Measurements from ENCODE around the gene TP53INP2.
A peak's percentile ranks its signal among the peaks of the same experiment; 100 is the strongest.
"Not testable (repeated sequence)": the region's sequence is repeated elsewhere in the genome, so short reads cannot be mapped to it uniquely, and the experiment has no call there.

TP53INP2 gene

GRCh38 chr20:34704177-34705007, at the start of gene TP53INP2:
TSS of gene TP53INP2 (plus strand) at chr20:34704344. CDS start at chr20:34708740, 4,396 bp downstream.
- DNase-seq, result peak; percentile 78

GRCh38 chr20:34658654-34659053, 45.5 kb upstream of the TP53INP2 start:
- DNase-seq, result not testable (repeated sequence)

GRCh38 chr20:34661811-34662210, 42.3 kb upstream of the TP53INP2 start:
- not testable (repeated sequence) for DNase-seq

GRCh38 chr20:34663213-34663943, 40.8 kb upstream of the TP53INP2 start:
- no peak for DNase-seq

GRCh38 chr20:34664751-34665150, 39.4 kb upstream of the TP53INP2 start:
- not testable (repeated sequence) for DNase-seq

GRCh38 chr20:34669094-34669493, 35.0 kb upstream of the TP53INP2 start:
- DNase-seq, result no peak

GRCh38 chr20:34673412-34673811, 30.7 kb upstream of the TP53INP2 start:
- no peak for DNase-seq

- no peak for DNase-seq
Observed at GRCh38 chr20:34675561-34675960, 28.6 kb upstream of the TP53INP2 start.

- no peak for DNase-seq
Observed at GRCh38 chr20:34675993-34676641, 28.0 kb upstream of the TP53INP2 start.

GRCh38 chr20:34676642-34677373, 27.3 kb upstream of the TP53INP2 start, which contains the start of gene PIGU:
TSS of gene PIGU (minus strand) at chr20:34677092. CDS start at chr20:34677085, 7 bp downstream.
- peak; percentile 97 for DNase-seq

GRCh38 chr20:34680586-34681175, 23.5 kb upstream of the TP53INP2 start:
- DNase-seq, result no peak

- DNase-seq, result no peak
Observed at GRCh38 chr20:34683667-34684066, 20.5 kb upstream of the TP53INP2 start.

GRCh38 chr20:34689486-34689885, 14.7 kb upstream of the TP53INP2 start:
- no peak for DNase-seq

- DNase-seq, result no peak
Observed at GRCh38 chr20:34691838-34692237, 12.3 kb upstream of the TP53INP2 start.

- DNase-seq, result no peak
Observed at GRCh38 chr20:34693414-34693813, 10.7 kb upstream of the TP53INP2 start.

GRCh38 chr20:34701405-34702085, 2.6 kb upstream of the TP53INP2 start:
- no peak for DNase-seq

GRCh38 chr20:34703061-34703423, 1.1 kb upstream of the TP53INP2 start:
- DNase-seq, result no peak

- DNase-seq, result no peak
Observed at GRCh38 chr20:34703424-34704176, 544 bp upstream of the TP53INP2 start.

GRCh38 chr20:34705008-34705396, 858 bp downstream of the TP53INP2 start:
- no peak for DNase-seq

GRCh38 chr20:34705397-34706301, 1.5 kb downstream of the TP53INP2 start:
- no peak for DNase-seq

All from activated naive CD4-positive, alpha-beta T cell treated with anti-CD3 and anti-CD28 coated beads, Interleukin-2, amount 50 U/mL, for 16 hours (primary cell).